DMS153 (cell line): Measurements from ENCODE around the gene SEMA6B.
"Not testable (repeated sequence)": the region's sequence is repeated elsewhere in the genome, so short reads cannot be mapped to it uniquely, and the experiment has no call there.

ENCODE experiments used
- DNase-seq: peaks from one replicate; lab custom pipeline; 2025; lab: John Stamatoyannopoulos, UW

SEMA6B gene

DNA sequence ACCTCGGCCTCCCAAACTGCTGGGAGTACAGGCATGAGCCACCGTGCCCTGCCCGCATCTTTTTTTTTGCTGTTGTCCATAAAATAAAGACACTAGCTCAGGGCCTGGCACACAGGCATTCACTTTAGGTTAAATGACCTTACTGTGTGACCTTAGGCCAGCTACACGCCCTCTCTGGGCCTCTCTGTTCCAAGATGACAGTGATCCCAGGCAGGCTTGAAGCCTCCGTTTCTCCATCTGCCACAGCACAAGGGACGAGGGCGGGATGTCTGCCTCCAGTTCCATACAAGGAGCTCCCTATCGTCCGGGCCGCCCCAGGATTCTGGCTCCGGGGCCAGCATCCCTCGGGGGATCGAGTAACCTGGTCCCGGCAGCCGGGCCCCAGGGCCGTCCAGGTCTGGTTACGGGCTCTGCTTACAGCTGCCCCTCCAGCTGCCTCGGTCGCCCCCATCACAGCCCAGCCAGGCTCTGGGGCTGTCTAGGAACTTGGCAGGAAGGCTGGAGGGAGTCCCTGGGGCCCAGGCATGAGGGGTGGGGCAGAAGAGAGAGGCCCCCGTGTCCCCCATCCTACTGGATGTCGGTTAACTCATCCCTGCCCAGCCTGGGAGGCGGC lies 11.9 kb upstream of the SEMA6B start:
- no peak for DNase-seq

DNA sequence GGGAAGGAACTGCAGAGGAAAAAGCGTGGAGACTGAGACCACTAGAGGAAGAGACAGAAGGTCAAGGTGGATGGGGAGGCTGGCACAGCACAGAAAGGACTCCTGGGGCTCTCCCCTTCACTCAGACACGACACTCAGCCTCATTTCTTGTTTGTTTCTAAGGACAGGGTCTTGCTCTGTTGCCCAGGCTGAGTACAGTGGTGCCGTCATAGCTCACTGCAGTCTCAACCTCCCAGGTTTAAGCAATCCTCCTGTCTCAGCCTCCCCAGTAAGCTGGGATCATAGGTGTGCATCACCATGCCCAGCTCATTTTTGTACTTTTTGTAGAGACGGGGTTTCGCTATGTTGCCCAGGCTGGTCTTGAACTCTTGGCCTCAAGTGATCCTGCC lies 11.4 kb upstream of the SEMA6B start:
- no peak for DNase-seq

DNA sequence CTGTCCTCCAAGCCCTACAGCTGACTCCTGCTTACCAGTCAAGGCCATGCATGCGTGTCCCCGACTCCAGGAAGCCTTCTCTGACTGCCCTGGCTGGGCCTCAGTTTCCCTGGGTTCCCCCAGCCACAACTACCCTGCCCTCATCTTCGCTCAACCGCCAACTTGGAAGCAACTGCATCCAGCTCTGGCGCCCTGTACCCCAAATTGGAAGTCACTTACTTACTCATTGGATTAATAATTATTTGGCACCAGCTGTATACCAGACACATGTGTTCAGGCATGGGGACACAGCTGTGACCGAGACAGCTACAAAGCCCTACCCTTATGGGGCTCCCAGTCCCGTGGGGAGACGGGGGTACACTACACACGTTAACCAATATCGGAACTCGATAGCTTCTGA lies 10.9 kb upstream of the SEMA6B start:
- DNase-seq, result no peak

DNA sequence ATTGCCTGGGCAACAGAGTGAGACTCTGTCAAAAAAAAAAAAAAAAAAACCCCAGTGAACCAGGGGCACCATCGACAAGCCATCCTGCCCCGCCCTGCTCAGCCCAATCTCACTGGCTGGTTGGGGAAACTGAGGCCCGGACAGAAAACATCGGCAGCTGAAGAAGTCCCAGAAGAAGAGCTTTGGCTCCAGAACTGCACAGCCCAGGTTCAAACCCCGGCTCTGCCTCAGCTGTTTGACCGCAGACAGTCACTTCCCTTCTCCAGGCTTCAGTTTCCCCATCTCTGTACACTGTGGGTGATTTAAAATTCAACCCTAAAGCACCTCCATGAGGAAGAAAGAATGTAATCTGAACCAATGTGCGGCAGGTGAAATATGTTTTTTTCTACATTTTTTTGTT lies 9.4 kb upstream of the SEMA6B start:
- no peak for DNase-seq

DNA sequence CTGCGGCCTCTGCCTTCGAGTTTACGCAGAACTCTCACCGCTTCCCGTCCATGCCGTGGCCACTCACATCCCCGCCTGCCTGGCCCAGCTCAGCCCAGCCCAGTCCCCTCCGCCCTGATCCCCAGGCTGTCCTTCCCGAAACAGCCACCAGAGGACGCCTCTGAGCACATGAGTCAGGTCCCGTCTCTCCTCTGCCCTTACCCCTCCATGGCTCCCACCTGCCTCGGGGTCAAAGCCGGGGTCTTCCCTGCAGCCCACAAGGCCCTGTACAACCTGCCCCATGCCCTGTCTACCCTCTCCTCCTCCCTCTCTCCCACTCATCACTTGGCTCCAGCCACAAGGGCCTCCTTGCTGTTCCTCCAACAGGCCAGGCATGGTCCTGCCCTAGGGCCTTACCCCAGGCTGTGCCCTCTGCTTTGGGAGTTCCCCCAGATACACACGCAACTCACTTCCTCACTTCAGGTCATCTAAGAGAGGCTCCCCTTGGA lies 8.1 kb upstream of the SEMA6B start:
- peak; percentile 17 for DNase-seq

DNA sequence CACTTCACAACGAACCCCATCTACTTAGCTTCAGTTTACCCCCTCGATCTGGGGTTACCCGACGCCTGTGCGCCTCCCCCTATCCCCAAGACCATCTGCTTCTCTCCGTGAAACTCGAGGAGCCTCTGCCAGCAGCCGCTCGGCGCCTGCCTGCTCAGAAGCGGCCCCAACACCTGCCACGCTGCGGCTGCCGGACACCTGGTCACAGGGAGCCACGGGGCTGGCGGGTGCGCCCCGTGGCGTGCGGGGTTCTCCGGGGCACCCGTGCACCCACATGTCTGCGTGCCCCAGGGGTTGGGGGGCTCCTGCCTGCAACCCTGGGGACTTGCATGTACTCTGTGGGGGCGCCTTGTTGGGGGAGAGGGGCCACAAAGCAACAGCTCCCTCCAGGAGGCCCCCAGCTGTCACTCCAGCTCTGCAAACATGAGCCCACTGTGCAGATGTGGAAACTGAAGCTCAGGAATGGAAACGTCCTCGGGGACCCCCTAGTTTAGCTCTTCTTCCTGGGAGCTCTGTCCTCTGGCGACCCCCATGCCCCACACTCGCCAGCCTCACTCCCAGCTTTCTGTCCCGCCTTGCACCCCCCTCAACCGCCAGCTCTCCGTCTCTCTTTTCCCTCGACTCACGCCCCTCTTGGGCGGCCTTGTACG lies 7.0 kb upstream of the SEMA6B start:
- no peak for DNase-seq

DNA sequence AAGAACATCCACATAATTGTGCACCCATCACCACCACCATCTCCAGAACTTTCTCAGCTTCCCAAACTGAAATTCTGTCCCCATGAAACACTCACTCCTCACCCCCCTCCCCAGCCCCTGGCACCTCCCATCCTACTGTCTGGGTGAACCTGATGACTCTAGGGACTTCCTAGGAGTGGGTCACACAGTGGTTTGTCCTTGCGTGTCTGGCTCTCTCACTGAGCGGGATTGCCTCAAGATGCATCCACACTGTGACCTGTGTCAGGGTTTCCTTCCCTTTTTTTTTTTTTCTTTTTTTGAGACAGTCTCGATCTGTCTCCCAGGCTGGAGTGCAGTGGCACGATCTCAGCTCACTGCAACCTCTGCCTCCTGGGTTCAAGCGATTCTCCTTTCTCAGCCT lies 4.1 kb upstream of the SEMA6B start:
- DNase-seq, result not testable (repeated sequence)

DNA sequence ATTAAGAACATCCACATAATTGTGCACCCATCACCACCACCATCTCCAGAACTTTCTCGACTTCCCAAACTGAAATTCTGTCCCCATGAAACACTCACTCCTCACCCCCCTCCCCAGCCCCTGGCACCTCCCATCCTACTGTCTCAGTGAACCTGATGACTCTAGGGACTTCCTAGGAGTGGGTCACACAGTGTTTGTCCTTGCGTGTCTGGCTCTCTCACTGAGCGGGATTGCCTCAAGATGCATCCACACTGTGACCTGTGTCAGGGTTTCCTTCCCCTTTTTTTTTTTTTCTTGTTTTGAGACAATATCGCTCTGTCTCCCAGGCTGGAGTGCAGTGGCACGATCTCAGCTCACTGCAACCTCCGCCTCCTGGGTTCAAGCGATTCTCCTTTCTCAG lies 2.6 kb upstream of the SEMA6B start:
- DNase-seq, result not testable (repeated sequence)

DNA sequence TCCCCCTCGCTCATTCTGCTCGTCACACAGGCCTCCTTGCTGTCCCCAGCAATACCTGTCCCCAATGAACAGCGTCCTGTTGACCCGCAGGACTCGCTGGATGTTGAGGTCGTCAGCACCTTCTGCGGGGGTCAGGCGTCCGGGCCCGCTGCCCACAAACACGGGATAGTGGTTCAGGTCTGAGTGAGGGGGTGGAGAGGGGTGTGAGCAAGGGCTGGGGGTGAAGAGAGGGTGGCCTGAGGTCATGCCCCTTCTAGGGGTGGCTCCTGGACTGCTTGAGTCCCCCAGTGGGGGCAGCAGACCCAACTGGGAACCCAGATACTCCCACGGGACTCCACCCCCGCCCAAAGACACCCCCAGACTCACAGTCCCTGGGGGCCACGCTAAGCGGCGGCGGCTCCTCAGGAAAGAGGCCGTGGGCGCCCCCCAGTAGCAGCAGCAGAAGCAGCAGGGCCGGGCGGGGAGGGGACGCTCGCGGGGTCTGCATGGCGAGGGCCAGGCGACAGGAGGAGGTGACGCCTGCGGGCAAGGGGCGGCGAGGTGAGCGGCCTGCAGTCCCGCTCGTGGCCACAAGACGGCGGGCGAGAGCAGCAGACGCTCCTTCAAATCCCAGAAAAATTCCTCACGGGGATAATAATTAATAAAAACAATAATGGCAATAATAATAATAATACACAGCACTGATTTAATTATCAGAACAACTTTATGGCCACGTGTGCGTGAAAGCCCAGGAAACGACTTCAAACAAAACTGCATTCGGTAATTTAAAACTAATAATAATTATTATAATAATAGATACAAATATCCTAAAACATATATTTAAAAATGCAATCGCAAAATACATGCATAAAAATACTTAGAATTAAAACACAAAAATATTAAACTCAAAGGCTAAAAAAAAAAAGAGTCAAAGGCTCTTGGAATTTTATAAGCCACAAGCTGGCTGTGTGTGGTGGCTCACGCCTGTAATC lies 1.2 kb downstream of the SEMA6B start:
- no peak for DNase-seq

DNA sequence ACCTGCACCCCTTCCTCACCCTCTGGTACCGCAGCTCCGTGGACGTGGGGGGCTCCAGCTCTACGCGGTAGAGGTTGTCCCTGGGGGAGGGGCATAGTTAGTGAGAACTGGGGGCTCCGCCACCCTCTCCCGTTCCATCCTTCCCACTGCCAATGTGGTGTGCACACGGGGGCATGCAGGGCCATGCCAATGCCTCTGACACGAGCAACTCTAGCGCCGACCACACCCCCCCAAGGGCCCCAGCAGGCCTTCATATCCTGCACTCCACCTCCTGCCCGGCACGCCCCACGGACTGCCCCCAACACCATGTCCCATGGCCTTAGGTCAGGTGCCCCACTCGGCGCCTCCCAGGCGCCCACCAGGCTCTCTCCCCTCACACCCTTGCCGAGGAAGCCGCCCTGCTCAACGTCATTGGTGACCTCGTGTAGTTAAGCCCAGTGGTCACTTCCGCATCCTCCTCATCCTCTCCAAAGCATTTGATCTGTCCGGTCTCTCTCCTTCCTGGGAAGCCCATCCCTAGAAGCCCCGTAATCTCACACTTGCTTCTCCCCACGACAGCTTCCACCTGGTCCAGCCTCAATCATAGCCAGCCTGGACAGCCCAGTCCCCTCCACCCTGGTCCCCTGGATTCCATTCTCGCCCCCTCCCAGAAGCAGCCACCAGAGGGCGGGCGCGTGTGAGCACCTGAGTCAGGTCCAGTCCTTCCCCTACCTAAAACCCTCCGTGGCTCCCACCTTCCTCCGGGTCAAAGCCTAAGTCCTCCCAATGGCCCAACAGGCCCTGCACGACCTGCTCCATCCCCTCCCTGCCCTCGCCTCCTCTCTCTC lies 2.1 kb downstream of the SEMA6B start:
- no peak for DNase-seq

DNA sequence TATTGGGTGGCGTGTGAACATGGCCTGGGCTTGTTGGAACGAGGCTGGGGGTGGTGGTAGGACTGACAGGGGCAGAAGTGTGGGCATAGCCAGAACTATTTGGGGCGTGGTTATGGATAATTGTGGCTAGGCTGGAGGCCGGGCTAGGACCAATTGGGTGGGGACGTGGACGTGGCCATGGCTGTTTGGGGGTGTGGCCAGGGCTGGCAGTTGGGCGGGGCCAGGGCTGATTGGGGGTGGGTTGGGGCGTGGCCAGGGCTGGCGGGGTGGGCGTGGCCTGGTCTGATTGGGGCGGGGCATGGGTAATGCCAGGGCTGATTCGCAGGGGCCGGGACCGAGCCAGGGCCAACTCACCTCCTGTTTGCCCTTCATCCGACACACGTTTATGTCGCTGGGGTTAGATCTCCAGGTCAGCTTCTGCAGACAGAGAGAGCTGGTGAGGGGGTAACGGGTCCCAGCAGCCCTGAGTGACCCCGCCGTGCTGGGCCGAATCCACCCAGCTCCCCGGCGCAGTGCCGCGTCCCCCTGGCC lies 2.8 kb downstream of the SEMA6B start:
- no peak for DNase-seq

DNA sequence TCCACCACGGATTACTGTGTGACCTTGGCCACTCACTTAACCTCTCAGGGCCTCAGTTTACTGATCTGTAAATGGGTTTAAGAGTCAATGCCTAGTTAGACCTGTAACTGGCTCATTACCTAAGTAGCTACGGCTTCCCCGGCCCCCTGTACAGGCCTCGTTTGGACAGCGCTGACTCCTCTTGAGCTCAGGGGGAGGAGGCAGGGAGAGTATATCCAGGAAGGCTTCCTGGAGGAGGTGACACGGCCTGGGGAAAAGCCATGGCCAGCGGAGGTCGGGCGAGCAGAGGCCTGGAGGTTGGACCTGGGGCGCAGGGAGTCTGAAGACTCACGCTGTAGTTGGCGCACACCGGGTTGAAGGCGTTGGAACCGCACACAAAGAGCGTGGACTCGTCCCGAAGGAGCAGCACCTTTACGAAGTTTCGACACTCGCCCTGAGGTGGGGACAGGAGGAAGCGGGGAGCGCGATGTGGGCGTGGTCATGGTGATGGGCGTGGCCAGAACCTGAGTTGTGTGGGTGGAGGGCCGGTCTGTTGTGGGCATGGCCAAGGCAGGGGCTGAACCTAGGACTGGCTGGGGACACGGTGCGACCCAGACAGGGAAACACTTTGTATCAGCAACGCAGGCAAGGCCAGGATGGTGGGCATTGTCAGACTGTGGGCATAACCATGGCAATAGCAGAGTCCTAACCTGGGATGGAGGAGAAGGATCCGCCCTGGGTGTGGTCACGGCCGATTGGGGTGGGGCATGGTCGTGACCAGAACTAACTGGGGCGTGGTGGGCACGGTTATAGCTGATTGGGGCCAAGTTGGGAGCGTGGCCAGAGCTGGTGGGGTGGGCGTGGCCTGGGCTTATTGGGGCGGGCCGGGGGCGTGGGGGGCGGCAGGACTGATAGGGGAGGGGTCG lies 3.6 kb downstream of the SEMA6B start:
- DNase-seq, result no peak

DNA sequence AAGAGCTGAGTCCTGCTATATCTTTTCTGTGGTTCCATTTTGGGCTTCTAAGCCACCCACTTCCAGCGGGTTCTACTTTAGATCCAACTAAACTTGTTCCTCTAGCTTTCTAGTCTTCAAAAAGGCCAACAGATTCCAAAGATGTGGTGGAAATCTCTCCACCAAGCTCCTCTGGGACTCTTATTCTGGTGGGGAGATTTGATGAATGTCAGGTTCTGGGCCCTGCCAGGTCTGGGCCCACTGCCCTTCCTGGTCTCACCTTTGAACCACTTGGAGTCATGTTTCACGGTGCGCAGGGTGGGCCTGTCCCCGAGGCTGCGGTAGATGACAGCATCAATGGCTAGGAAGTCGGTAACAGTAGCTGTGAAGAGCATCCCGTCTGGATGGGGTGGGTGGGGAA lies 4.8 kb downstream of the SEMA6B start:
- no peak for DNase-seq

DNA sequence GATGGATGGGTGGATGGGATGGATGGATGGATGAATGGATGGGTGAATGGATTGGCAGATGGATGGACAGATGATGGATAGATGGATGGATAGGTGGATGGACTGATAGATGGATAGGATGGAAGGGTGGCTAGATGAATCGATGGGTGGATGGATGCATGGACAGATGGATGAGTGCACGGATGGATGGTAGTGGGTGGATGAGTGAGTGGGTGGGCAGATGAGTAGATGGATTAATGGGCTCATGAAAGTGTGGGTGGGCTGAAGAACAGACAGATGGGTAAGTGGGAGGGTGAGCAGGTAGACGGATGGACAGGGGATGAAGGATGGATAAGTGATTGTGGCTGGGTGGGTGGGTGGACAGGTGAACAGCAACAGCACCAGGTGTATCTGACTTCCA lies 5.7 kb downstream of the SEMA6B start:
- no peak for DNase-seq

DNA sequence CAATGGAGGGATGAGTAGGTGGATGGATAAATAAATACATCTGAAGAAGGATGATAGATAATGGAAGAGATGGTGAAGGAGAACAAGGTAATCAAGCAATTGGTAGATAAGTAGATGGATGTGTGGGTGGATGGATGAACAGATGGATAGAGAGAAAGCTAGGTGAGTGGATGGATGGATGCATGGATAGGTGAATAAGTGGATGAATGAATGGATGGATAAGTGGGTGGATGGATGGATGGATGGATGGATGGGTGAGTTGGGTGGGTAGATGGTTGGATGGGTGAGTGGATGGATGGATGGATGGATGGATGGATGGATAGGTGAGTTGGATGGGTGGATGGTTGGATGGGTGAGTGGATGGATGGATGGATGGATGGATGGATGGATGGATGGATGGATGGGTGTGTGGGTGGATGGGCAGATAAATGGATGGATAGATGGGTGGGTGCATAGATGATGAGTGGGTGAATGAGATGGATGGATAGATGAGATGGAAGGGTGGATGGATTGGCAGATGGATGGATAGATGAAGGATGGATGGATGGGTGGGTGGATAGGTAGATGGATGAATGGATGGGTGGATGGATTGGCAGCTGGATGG lies 6.3 kb downstream of the SEMA6B start:
- DNase-seq, result no peak

DNA sequence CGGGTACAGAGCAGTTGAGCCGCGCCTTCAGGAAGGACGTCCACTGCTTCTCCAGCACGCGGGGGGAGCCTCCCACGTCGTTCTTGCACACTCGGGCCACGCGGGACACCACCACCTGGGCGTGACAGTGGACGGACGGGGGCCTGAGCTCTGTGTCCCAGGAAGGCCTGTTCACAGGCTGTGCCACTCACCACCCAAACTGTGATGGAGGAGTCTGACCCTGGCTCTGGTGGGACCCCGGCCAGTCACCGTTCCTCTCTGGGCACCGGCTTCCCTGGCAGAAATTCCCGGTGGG lies 7.0 kb downstream of the SEMA6B start:
- no peak for DNase-seq

DNA sequence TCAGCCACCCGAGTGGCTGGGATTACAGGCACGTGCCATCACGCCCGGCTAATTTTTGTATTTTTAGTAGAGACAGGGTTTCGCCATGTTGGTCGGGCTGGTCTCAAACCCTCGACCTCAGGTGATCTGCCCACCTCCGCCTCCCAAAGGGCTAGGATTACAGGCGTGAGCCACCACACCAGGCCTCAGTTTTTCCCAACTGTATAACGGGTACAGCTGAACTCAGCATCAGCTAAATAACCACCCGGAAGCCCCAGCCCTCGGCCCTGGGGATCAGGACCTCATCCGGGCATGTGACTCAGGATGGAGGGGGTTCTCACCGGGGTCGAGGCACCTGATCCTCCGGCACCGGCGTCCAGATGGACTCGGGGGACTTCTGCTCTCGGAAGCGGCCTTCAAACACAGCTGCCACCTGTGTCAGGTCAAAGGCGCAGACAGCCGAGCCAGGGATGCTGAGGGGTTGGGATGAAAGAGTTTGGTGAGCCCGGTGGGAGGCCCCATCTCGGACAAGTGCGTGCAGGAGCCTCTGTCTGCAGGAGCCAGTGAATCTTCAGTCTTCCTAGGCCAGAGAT lies 8.9 kb downstream of the SEMA6B start:
- DNase-seq, result no peak

DNA sequence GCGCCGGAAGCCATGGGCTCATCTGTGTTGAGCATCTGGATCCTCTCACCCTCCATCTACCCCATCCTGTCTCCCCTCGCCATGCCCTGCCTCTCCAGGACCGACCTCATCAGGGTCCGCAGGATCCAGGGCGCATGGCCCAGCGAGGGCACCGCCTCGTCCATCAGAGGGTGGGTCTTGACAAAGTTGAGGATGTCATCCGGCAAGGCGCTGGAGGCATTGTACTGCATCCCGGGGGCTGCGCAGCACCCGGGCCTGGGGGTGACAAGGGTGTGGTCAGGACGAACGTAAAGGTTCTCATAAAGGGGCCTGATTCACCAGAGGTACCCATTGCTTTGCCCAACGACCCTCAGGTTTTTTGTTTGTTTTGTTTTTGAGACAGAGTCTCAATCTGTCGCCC lies 9.5 kb downstream of the SEMA6B start:
- no peak for DNase-seq

DNA sequence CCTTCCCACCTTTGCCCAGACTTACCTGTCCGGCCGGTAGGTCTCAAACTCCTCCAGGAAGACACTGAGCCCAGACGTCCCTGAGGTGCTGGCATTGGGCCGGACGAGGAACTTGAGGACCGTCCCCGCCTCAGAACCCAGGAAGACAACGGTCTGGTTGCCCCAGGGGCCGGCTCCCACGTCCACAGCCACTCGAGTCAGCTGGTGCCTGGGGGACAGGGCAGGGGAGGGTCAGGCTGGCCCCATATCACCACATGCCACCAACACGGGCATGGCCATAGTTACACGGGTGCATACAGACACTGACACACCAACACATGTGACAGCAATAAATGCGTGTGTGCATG lies 11.3 kb downstream of the SEMA6B start:
- no peak for DNase-seq
